Testis (tissue), 3 donors: Measurements from ENCODE around the gene POLR2F. TPM values are rescaled to one million over a fixed set of nuclear protein-coding genes. Genes with fewer than 3 reads are reported as not detected.
"Not testable (repeated sequence)": the region's sequence is repeated elsewhere in the genome, so short reads cannot be mapped to it uniquely, and the experiment has no call there.

Experiments used
- DNase-seq: peaks from one replicate; pipeline ENCODE4 v3.0.0-alpha.2; 2019
- H3K27ac ChIP-seq, 2 donors: fragments of 200-600 bp; sonication (generic); one replicate each; pipeline ENCODE4 v1.5.1; 2019
- H3K27me3 ChIP-seq: fragments of 200-600 bp; sonication (generic); one replicate; pipeline ENCODE4 v1.5.1; 2019
- H3K36me3 ChIP-seq: fragments of 200-600 bp; sonication (generic); one replicate; pipeline ENCODE4 v1.5.1; 2017; ENCODE audit warnings: low read depth; ENCODE audit errors: missing control alignments
- H3K4me1 ChIP-seq: fragments of 200-600 bp; sonication (generic); one replicate; pipeline ENCODE4 v1.5.1; 2019
- H3K4me3 ChIP-seq, 2 donors: fragments of 200-600 bp; sonication (generic); one replicate each; pipeline ENCODE4 v1.5.1; 2017 to 2019
- H3K9me3 ChIP-seq: fragments of 200-600 bp; sonication (generic); one replicate; pipeline ENCODE4 v1.5.1; 2017
- POLR2A ChIP-seq: fragments of 450-650 bp; IDR thresholded peaks from one replicate; pipeline ENCODE4 v1.6.1; 2017; ENCODE audit warnings: antibody characterized with exemption, mild to moderate bottlenecking, moderate library complexity
- WGBS, 2 donors: methylation state at CpG; one replicate each; pipeline ENCODE4 v1.1.5; 2018; 5-methylcytosine and 5-hydroxymethylcytosine counted together
- intact Hi-C: fragments of 100-400 bp; cut with DNase I; formaldehyde crosslinking; loops from one replicate; pipeline ENCODE4 v1.15.1; 2023; ENCODE audit warnings: low total_unique reads
- polyA plus RNA-seq: library from polyadenylated mRNA; stranded (reverse); fragments of 350-450 nt; fragmentation: Illumina TruSeq; extraction: RNeasy Lipid Tissue Mini Kit (QIAGEN cat#74804); gene quantifications from one replicate; pipeline ENCODE4 v1.2.3, GENCODE V29; 2014; ENCODE audit warnings: low read depth, low replicate concordance; ENCODE audit not compliant: insufficient read depth
- total RNA-seq, 2 donors: library from RNA; depleted of rRNA; stranded (reverse); fragments of >200 nt; gene quantifications; one replicate each; pipeline ENCODE4 v1.2.3, GENCODE V29; 2016
- TF ChIP-seq, protein P1 (sequence below), 3 experiments: fragments of 450-650 bp in 2 of 3; fragments of 200-600 bp in 1 of 3; sonication (generic) in 1 of 3; IDR thresholded peaks; one replicate each; pipeline ENCODE4 v1.5.1; 2016 to 2019; ENCODE audit warnings: antibody characterized with exemption in 3 of 3, mild to moderate bottlenecking in 2 of 3, moderate library complexity in 1 of 3

POLR2F gene
- total and polyA plus RNA-seq, 3 donors from 2014 or later, result 88.7 to 137 (median 107) TPM

DNA sequence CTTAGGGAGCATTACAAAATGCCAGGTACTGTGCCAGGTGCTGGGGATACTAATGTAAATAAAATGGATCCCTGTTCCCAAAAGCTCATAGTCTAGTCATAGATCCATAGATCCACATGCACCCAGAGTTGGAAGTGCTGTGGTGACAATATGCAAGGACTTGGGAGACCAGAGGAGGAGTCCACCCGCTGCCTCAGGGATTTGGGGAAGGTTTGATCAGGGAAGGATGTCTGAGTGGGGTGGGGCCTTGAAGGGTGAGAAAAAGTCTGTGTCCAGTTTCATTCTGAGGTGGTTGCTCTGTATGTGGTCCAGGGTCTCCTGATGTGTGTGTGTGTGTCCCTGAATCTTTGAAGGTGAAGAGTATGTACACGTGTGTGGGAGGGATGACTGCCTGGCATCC lies 21.7 kb downstream of the POLR2F start:
- DNase-seq, result no peak
- 76 to 94% methylated on average over 2 of the region's 2 CpGs for WGBS, 2 donors
- Histone ChIP-seq H3K27me3 (no peaks in the 10 kb centered on the region), H3K4me1 (peaks cover 6% of the 10 kb centered on the region), H3K4me3 (no peak overlapping the region), H3K36me3 (no peaks in the 10 kb centered on the region), H3K9me3 (no peaks in the 10 kb centered on the region), H3K27ac (no peak overlapping the region)
- intact Hi-C loops, result no loop called here
- TF ChIP-seq, protein P1, sequence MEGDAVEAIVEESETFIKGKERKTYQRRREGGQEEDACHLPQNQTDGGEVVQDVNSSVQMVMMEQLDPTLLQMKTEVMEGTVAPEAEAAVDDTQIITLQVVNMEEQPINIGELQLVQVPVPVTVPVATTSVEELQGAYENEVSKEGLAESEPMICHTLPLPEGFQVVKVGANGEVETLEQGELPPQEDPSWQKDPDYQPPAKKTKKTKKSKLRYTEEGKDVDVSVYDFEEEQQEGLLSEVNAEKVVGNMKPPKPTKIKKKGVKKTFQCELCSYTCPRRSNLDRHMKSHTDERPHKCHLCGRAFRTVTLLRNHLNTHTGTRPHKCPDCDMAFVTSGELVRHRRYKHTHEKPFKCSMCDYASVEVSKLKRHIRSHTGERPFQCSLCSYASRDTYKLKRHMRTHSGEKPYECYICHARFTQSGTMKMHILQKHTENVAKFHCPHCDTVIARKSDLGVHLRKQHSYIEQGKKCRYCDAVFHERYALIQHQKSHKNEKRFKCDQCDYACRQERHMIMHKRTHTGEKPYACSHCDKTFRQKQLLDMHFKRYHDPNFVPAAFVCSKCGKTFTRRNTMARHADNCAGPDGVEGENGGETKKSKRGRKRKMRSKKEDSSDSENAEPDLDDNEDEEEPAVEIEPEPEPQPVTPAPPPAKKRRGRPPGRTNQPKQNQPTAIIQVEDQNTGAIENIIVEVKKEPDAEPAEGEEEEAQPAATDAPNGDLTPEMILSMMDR (IDR thresholded peaks at IDR 0.05), result no peak
- TF ChIP-seq POLR2A, result no peak

DNA sequence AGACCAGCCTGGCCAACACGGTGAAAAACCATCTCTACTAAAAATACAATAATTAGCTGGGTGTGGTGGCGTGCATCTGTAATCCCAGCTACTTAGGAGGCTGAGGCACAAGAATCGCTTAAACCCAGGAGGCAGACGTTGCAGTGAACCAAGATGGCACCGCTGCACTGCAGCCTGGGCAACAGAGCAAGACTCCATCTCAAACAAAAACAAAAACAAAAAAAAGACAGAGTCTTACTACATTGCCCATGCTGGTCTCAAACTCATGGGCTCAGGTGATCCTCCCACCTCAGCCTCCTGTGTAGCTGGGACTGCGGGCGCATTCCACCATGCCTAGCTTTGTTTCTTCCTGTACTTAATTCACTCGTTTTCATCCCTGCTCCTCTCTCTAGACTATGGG lies 22.5 kb downstream of the POLR2F start:
- H3K36me3 ChIP-seq, H3K27me3 ChIP-seq, H3K9me3 ChIP-seq, H3K4me1 ChIP-seq, H3K27ac ChIP-seq, DNase-seq, intact Hi-C loops, H3K4me3 ChIP-seq: not testable (repeated sequence)
- WGBS, 2 donors, result 90 to 95% methylated on average over 8 of the region's 8 CpGs

DNA sequence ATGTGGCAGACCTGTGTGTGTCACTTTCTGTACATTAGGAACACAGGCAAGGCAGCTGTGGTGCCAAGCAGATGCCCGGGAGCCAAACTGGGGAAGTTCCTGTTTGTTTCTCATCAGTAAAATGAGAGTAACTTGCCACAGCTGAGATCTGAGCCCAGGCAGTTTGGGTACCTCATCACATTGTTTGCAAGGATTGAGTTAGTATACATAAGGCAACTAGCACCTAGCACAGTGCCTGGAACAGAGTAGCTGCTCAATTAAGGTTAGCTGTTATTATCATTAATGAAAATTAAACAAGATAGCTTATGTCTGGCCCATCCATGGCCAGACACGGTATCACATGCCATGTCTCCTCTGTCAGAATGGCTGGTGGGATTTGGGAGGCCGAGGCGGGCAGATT lies 23.0 kb downstream of the POLR2F start:
- Histone ChIP-seq H3K27me3 (no peaks in the 10 kb centered on the region), H3K27ac (no peak overlapping the region), H3K4me3 (no peak overlapping the region), H3K4me1 (peaks cover 6% of the 10 kb centered on the region), H3K36me3 (no peaks in the 10 kb centered on the region), H3K9me3 (no peaks in the 10 kb centered on the region)
- DNase-seq, result no peak
- intact Hi-C loops, result no loop called here
- TF ChIP-seq, protein P1 (IDR thresholded peaks at IDR 0.05), result no peak
- no peak for TF ChIP-seq POLR2A
- WGBS, 2 donors, result 93% methylated on average over 4 of the region's 4 CpGs

DNA sequence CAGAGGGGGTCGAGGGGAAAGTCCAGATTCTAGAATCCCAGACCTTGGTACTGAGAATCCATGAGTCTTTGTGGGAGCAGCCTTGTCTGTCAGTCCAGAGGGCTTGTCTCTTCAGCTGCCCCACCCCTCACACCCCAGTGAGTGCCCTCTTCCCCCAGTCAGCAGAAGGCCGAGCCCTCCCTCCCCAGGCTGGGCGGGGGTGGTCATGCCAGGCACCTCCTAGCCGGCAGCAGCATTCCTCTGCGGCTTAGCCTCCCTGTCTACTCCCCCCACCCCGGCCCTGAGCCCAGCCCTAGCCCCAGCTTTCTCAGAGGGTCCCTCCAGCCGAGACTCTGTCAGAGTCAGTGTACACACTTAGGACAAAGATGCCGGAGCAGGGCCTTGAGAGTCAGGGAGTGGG lies 26.3 kb downstream of the POLR2F start:
- DNase-seq, result no peak
- TF ChIP-seq POLR2A, result no peak
- TF ChIP-seq, protein P1 (IDR thresholded peaks at IDR 0.05), result no peak
- H3K4me3 ChIP-seq, result no peak overlapping the region
- H3K36me3 ChIP-seq, result no peaks in the 10 kb centered on the region
- H3K9me3 ChIP-seq, result no peaks in the 10 kb centered on the region
- H3K27ac ChIP-seq, result no peak overlapping the region
- H3K27me3 ChIP-seq, result no peaks in the 10 kb centered on the region
- 64 to 70% methylated on average over 8 of the region's 8 CpGs for WGBS, 2 donors
- intact Hi-C loops, result no loop called here
- H3K4me1 ChIP-seq, result no peaks in the 10 kb centered on the region

DNA sequence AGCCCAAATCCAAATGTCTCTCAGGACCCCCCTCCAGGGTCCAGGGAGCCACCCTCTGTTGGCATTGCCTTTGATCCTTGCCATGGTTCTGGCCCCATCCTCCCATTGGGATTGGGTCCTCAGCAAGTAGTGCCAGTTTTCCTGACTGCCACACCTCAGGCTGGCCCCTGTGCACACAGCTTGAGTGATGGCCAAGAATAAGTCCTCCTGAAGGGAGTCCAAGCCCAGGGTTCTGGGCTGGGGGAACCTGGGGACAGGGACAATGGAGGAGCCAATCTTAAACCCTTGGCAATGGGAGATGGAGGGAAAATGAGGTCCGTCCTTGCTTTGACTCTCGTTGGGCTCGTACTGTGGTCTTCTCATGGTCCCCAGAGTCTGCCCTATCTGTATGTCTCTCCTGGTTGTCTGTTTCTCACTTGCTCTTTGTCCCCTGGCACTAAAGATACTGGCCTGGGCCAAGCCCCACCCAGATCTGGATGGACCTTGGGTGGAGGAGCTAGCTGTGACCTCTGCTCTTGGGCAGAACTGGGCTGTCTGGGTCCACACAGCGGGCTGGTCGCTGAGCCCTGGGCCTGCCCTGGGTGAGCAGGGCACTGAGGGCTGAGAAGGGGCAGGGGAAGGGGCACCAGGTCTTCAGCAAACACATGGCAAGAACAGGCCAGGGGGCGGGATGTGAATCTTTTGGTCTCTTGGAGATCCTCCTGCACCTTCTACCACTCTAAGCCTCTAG lies 27.9 kb downstream of the POLR2F start:
- no peak overlapping the region for H3K27ac ChIP-seq
- no peak overlapping the region for H3K4me3 ChIP-seq
- no peak for TF ChIP-seq POLR2A
- TF ChIP-seq, protein P1 (IDR thresholded peaks at IDR 0.05), result no peak
- peaks cover 6% of the 10 kb centered on the region for H3K4me1 ChIP-seq
- no peak for DNase-seq
- no peaks in the 10 kb centered on the region for H3K27me3 ChIP-seq
- no peaks in the 10 kb centered on the region for H3K9me3 ChIP-seq
- no peaks in the 10 kb centered on the region for H3K36me3 ChIP-seq
- intact Hi-C loops, result no loop called here
- 72 to 81% methylated on average over 3 to 6 of the region's 6 CpGs for WGBS, 2 donors
